HepG2 (cell line): ENCODE results near the gene DNAAF1. TPM values are rescaled to one million over a fixed set of nuclear protein-coding genes. Genes with fewer than 3 reads are reported as not detected.

ENCODE experiments used
- HES4 ChIP-seq: sonication (generic); formaldehyde crosslinking; IDR thresholded peaks from 2 replicates; pipeline ENCODE4 v1.9.0; 2021; ENCODE audit warnings: mild to moderate bottlenecking, missing genetic modification reagents, borderline replicate concordance
- NR2F2 ChIP-seq: IDR thresholded peaks from 2 replicates; pipeline ENCODE4 v1.6.1; 2012; ENCODE audit warnings: low read depth, inconsistent platforms, borderline replicate concordance
- PCBP2 ChIP-seq: fragments of 200-400 bp; formaldehyde crosslinking; optimal IDR thresholded peaks from 2 replicates; pipeline ENCODE3; 2018; ENCODE audit warnings: low read length, low read depth; ENCODE audit not compliant: poor library complexity, severe bottlenecking
- TOPORS ChIP-seq: sonication (generic); formaldehyde crosslinking; IDR thresholded peaks from 2 replicates; pipeline ENCODE4 v1.8.0; 2023; ENCODE audit warnings: mild to moderate bottlenecking, missing genetic modification reagents
- ZBTB3 ChIP-seq: sonication (generic); formaldehyde crosslinking; IDR thresholded peaks from 2 replicates; pipeline ENCODE4 v1.4.0; 2020; ENCODE audit warnings: low read depth, mild to moderate bottlenecking, moderate library complexity, missing genetic modification reagents, borderline replicate concordance
- ZNF839 ChIP-seq: sonication (generic); formaldehyde crosslinking; IDR thresholded peaks from 2 replicates; pipeline ENCODE4 v1.4.0; 2020; ENCODE audit warnings: missing genetic modification reagents, mild to moderate bottlenecking, borderline replicate concordance
- polyA plus RNA-seq, 8 experiments: library from polyadenylated mRNA; depleted of rRNA in 3 of 8; stranded (reverse) in 7 of 8; unstranded in 1 of 8; fragments of >200 nt; fragmentation: Illumina TruSeq in 4 of 8; extraction: Trizol in 4 of 8; gene quantifications; 2 replicates each; pipeline versions ENCODE4 v1.2.1 to v1.2.3, GENCODE V29; 2011 to 2016; ENCODE audit warnings: low read depth in 4 of 8, missing spikeins in 1 of 8, mixed read lengths in 1 of 8; ENCODE audit not compliant: insufficient read depth in 1 of 8
- total RNA-seq, 5 experiments: library from RNA; depleted of rRNA; stranded (reverse); fragments of >200 nt; fragmentation: Illumina TruSeq; extraction: Trizol; gene quantifications; 2 replicates each; pipeline ENCODE4 v1.2.3, GENCODE V29; 2016; ENCODE audit warnings: low read depth in 1 of 5
- TF ChIP-seq, protein P1 (sequence below): sonication (generic); formaldehyde crosslinking; IDR thresholded peaks from 2 replicates; pipeline ENCODE4 v1.8.0; 2022; ENCODE audit warnings: mild to moderate bottlenecking, missing genetic modification reagents, moderate library complexity
- TF ChIP-seq, protein P2 (sequence below): sonication (generic); formaldehyde crosslinking; IDR thresholded peaks from 2 replicates; pipeline ENCODE4 v1.4.0; 2020; ENCODE audit warnings: mild to moderate bottlenecking, missing genetic modification reagents, borderline replicate concordance
- TF ChIP-seq, protein P3 (sequence below): sonication (generic); formaldehyde crosslinking; IDR thresholded peaks from 2 replicates; pipeline ENCODE4 v1.5.0; 2020; ENCODE audit warnings: mild to moderate bottlenecking, missing genetic modification reagents, borderline replicate concordance
- TF ChIP-seq, protein P4 (sequence below): sonication (generic); formaldehyde crosslinking; IDR thresholded peaks from 2 replicates; pipeline ENCODE4 v1.4.0; 2020; ENCODE audit warnings: missing genetic modification reagents
- TF ChIP-seq, protein P5 (sequence below): sonication (generic); formaldehyde crosslinking; IDR thresholded peaks from 2 replicates; pipeline ENCODE4 v1.4.0; 2020; ENCODE audit warnings: missing genetic modification reagents

Gene DNAAF1
- total and polyA plus RNA-seq, 2 of the 13 experiments (the other 11 are each of a cell fraction or from before 2014, with no cell fraction given): 0.04 TPM; not detected in 1

DNA sequence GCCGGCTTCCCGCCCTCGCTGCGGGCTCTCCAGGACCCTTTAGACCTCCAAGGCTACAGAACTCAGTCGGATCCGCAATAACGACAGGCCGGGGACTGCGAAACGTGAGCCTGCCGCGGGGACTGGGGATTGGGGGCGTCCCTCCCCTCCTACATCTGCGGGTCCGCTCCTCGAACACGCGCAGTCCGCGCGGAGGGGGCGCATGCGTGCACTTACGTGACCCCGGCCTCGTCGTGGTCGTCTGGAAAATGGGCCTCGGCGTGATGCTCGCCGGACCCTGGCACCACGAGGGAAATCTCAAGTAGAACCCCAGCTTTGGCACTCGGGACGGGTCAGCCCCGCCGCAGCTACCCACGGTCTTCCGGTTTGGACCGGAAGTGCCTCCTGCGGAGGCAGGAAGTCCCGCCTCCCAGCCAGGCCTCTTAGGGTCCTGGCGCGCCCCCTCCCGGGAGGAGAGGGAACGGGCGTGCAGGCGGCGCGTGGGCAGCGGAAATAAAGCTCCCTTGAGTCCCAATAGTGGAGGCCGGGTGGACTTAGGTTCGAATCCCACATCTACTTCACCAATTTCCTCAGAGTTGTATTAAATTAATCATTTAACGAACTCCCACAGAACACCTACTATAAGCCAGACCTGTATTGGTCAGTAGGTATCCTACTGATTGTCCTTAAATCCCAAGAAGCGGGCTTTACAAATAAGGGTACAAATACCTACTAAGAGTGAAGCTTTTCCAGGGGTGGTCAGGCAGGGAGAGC is 41.8 kb downstream of the DNAAF1 start, which contains the start of gene TAF1C (continued):
- TF ChIP-seq, protein P1, sequence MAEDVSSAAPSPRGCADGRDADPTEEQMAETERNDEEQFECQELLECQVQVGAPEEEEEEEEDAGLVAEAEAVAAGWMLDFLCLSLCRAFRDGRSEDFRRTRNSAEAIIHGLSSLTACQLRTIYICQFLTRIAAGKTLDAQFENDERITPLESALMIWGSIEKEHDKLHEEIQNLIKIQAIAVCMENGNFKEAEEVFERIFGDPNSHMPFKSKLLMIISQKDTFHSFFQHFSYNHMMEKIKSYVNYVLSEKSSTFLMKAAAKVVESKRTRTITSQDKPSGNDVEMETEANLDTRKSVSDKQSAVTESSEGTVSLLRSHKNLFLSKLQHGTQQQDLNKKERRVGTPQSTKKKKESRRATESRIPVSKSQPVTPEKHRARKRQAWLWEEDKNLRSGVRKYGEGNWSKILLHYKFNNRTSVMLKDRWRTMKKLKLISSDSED: no peak
- TF ChIP-seq, protein P2, sequence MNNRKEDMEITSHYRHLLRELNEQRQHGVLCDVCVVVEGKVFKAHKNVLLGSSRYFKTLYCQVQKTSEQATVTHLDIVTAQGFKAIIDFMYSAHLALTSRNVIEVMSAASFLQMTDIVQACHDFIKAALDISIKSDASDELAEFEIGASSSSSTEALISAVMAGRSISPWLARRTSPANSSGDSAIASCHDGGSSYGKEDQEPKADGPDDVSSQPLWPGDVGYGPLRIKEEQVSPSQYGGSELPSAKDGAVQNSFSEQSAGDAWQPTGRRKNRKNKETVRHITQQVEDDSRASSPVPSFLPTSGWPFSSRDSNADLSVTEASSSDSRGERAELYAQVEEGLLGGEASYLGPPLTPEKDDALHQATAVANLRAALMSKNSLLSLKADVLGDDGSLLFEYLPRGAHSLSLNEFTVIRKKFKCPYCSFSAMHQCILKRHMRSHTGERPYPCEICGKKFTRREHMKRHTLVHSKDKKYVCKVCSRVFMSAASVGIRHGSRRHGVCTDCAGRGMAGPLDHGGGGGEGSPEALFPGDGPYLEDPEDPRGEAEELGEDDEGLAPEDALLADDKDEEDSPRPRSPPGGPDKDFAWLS: no peak
- TF ChIP-seq, protein P3, sequence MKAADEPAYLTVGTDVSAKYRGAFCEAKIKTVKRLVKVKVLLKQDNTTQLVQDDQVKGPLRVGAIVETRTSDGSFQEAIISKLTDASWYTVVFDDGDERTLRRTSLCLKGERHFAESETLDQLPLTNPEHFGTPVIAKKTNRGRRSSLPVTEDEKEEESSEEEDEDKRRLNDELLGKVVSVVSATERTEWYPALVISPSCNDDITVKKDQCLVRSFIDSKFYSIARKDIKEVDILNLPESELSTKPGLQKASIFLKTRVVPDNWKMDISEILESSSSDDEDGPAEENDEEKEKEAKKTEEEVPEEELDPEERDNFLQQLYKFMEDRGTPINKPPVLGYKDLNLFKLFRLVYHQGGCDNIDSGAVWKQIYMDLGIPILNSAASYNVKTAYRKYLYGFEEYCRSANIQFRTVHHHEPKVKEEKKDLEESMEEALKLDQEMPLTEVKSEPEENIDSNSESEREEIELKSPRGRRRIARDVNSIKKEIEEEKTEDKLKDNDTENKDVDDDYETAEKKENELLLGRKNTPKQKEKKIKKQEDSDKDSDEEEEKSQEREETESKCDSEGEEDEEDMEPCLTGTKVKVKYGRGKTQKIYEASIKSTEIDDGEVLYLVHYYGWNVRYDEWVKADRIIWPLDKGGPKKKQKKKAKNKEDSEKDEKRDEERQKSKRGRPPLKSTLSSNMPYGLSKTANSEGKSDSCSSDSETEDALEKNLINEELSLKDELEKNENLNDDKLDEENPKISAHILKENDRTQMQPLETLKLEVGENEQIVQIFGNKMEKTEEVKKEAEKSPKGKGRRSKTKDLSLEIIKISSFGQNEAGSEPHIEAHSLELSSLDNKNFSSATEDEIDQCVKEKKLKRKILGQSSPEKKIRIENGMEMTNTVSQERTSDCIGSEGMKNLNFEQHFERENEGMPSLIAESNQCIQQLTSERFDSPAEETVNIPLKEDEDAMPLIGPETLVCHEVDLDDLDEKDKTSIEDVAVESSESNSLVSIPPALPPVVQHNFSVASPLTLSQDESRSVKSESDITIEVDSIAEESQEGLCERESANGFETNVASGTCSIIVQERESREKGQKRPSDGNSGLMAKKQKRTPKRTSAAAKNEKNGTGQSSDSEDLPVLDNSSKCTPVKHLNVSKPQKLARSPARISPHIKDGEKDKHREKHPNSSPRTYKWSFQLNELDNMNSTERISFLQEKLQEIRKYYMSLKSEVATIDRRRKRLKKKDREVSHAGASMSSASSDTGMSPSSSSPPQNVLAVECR (CRISPR knock-in tag): peak; percentile 96
- TF ChIP-seq, protein P4, sequence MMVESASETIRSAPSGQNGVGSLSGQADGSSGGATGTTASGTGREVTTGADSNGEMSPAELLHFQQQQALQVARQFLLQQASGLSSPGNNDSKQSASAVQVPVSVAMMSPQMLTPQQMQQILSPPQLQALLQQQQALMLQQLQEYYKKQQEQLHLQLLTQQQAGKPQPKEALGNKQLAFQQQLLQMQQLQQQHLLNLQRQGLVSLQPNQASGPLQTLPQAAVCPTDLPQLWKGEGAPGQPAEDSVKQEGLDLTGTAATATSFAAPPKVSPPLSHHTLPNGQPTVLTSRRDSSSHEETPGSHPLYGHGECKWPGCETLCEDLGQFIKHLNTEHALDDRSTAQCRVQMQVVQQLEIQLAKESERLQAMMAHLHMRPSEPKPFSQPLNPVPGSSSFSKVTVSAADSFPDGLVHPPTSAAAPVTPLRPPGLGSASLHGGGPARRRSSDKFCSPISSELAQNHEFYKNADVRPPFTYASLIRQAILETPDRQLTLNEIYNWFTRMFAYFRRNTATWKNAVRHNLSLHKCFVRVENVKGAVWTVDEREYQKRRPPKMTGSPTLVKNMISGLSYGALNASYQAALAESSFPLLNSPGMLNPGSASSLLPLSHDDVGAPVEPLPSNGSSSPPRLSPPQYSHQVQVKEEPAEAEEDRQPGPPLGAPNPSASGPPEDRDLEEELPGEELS: peak; percentile 34; the same call in 1 of the 2 replicates
- TF ChIP-seq HES4 (CRISPR knock-in tag): peak; percentile 50; the same call in 1 of the 2 replicates
- TF ChIP-seq TOPORS (CRISPR knock-in tag): no peak
- TF ChIP-seq ZNF839 (CRISPR knock-in tag): peak; percentile 91; the same call in 1 of the 2 replicates
- no peak for TF ChIP-seq NR2F2
- TF ChIP-seq PCBP2: no peak
- TF ChIP-seq, protein P5, sequence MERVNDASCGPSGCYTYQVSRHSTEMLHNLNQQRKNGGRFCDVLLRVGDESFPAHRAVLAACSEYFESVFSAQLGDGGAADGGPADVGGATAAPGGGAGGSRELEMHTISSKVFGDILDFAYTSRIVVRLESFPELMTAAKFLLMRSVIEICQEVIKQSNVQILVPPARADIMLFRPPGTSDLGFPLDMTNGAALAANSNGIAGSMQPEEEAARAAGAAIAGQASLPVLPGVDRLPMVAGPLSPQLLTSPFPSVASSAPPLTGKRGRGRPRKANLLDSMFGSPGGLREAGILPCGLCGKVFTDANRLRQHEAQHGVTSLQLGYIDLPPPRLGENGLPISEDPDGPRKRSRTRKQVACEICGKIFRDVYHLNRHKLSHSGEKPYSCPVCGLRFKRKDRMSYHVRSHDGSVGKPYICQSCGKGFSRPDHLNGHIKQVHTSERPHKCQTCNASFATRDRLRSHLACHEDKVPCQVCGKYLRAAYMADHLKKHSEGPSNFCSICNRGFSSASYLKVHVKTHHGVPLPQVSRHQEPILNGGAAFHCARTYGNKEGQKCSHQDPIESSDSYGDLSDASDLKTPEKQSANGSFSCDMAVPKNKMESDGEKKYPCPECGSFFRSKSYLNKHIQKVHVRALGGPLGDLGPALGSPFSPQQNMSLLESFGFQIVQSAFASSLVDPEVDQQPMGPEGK: peak; percentile 71
- no peak; the same call in 1 of the 2 replicates for TF ChIP-seq ZBTB3 (CRISPR knock-in tag)
